Thymus (tissue), 11 donors: ENCODE measurements around the gene ADRA2B. TPM values are rescaled to one million over a fixed set of nuclear protein-coding genes. Genes with fewer than 3 reads are reported as not detected.

ENCODE experiments used
- DNase-seq, 9 donors: peaks; one replicate each; pipeline ENCODE4 v3.0.0-alpha.2; 2013; ENCODE audit warnings: low spot score in 9 of 9, low read depth in 6 of 9, missing footprints in 1 of 9
- H3K27ac ChIP-seq, 2 donors: one replicate each; pipeline ENCODE4 v1.5.1; 2013; ENCODE audit warnings: control low read depth in 1 of 2, low read depth in 1 of 2, low read length in 1 of 2, mild to moderate bottlenecking in 1 of 2, moderate library complexity in 1 of 2
- H3K27me3 ChIP-seq, 2 donors: one replicate each; pipeline ENCODE4 v1.5.1; 2013; ENCODE audit warnings: low read length in 1 of 2; ENCODE audit not compliant: control insufficient read depth in 2 of 2, insufficient read depth in 1 of 2
- H3K36me3 ChIP-seq, 2 donors: one replicate each; pipeline ENCODE4 v1.5.1; 2013; ENCODE audit warnings: low read length in 1 of 2, mild to moderate bottlenecking in 1 of 2, moderate library complexity in 1 of 2; ENCODE audit not compliant: control insufficient read depth in 2 of 2, insufficient read depth in 2 of 2
- H3K4me1 ChIP-seq, 2 donors: one replicate each; pipeline ENCODE4 v1.5.1; 2013; ENCODE audit warnings: low read length in 2 of 2; ENCODE audit not compliant: control insufficient read depth in 2 of 2, insufficient read depth in 2 of 2
- H3K4me3 ChIP-seq, 2 donors: one replicate each; pipeline ENCODE4 v1.5.1; 2013; ENCODE audit warnings: low read length in 2 of 2, control low read depth in 1 of 2, mild to moderate bottlenecking in 1 of 2
- H3K9me3 ChIP-seq, 2 donors: one replicate each; pipeline ENCODE4 v1.5.1; 2013; ENCODE audit warnings: low read length in 1 of 2, mild to moderate bottlenecking in 1 of 2; ENCODE audit not compliant: control insufficient read depth in 2 of 2, insufficient read depth in 1 of 2
- WGBS: extraction: QIAGEN DNeasy Blood & Tissue Kit; methylation state at CpG from one replicate; pipeline ENCODE4 v1.1.7; 2013; 5-methylcytosine and 5-hydroxymethylcytosine counted together
- polyA plus RNA-seq: library from polyadenylated mRNA; stranded (reverse); fragments of 200-250 nt; gene quantifications from one replicate; pipeline ENCODE4 v1.2.3, GENCODE V29; 2013
- total RNA-seq: library from RNA; stranded (reverse); fragments of 120-200 nt; gene quantifications from one replicate; pipeline ENCODE4 v1.2.4, GENCODE V29; 2013
- donor health status: healthy.

Gene ADRA2B
- total and polyA plus RNA-seq, 2 donors = 0.28 to 0.52 TPM

- H3K27me3 ChIP-seq = peaks cover 0 to 28% of the 10 kb centered on the region in 2 donors
- WGBS = 95% methylated on average over 3 of the region's 3 CpGs
Measured at GRCh38 chr2:96105152-96105915, 11.0 kb downstream of the ADRA2B start.

DNA sequence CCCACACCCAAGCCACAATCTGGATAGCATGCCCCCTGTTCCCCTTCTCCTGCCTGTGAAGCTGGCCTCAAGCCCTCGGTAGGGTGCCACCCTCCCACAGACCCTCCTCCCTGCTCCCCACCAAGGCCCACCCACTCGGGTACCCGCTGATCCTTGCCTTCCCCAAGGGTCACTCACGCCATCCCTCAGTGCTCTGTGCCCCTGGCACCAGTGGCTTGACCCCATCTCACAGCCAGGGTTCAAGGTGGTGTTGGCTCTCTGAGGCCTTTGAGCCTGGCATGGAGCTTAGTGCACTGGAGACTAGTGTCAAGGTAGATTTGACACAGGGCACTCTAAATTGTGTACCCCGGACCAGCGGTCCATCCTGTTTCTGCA is 11.9 kb downstream of the ADRA2B start:
- 96% methylated on average over 6 of the region's 6 CpGs for WGBS
- H3K27me3 ChIP-seq = peaks cover 0 to 22% of the 10 kb centered on the region in 2 donors
- H3K4me1 ChIP-seq = peaks cover 0 to 8% of the 10 kb centered on the region in 2 donors
- H3K27ac ChIP-seq = no peak overlapping the region
- no peak for DNase-seq
- peaks cover 7 to 19% of the 10 kb centered on the region in 2 donors for H3K9me3 ChIP-seq
- H3K4me3 ChIP-seq = no peak overlapping the region
- H3K36me3 ChIP-seq = no peaks in the 10 kb centered on the region

More at GRCh38 chr2:96105152-96105915, 11.0 kb downstream of the ADRA2B start:
- H3K27ac ChIP-seq = no peak overlapping the region
- no peaks in the 10 kb centered on the region for H3K36me3 ChIP-seq
- H3K4me3 ChIP-seq = no peak overlapping the region
- H3K4me1 ChIP-seq = peaks cover 0 to 8% of the 10 kb centered on the region in 2 donors
- DNase-seq = no peak
- H3K9me3 ChIP-seq = peaks cover 7 to 19% of the 10 kb centered on the region in 2 donors

DNA sequence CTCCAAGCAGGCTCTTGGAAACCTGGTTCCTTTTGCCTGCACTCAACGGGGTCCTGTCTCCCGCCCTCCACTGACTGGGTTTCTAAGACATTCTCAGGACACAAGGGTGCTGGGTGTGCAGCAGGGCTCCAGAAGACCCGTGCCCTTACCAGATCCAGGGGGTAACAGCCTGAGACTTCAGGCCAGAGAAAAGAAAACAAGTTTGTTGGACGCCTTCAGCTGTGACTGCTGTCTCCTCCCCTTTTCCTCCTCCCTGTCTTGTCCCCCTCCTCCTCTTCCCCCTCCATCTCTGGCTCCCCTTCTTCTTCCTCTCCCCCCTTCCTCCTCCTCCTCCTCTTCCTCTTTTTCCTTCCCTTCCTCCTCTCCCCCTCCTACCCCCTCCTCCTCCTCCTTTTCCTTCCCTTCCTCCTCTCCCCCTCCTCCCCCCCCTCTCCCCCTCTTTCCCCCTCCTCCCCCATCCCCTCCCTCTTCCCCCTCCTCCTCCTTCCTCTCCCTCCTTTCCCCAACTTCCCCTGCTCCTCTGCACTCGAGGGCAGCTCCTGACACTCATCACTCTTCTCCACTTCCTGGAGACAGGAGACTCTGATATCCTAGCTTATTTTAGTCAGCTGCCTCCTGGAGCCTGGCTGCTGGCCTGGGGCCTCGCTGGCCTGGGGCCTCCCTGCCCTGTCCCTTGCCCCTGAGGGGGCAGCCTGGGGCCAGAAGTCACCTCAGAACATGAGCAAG is 12.4 kb downstream of the ADRA2B start:
- 41% methylated on average over 6 of the region's 6 CpGs for WGBS
- Histone ChIP-seq H3K4me3 (no peak overlapping the region), H3K27me3 (peaks cover 0 to 17% of the 10 kb centered on the region in 2 donors), H3K4me1 (peaks cover 0 to 8% of the 10 kb centered on the region in 2 donors), H3K36me3 (no peaks in the 10 kb centered on the region), H3K27ac (no peak overlapping the region), H3K9me3 (peaks cover 7 to 19% of the 10 kb centered on the region in 2 donors)
- no peak for DNase-seq

GRCh38 chr2:96103187-96103601 is 13.2 kb downstream of the ADRA2B start:
- Histone ChIP-seq H3K4me3 (no peak overlapping the region), H3K27me3 (peaks cover 0 to 10% of the 10 kb centered on the region in 2 donors), H3K27ac (no peak overlapping the region), H3K9me3 (peaks cover 7 to 19% of the 10 kb centered on the region in 2 donors), H3K4me1 (peaks cover 0 to 5% of the 10 kb centered on the region in 2 donors), H3K36me3 (no peaks in the 10 kb centered on the region)
- WGBS = 91% methylated on average over 8 of the region's 8 CpGs
- DNase-seq = no peak

- peaks cover 0 to under 1% of the 10 kb centered on the region in 2 donors for H3K4me1 ChIP-seq
- no peak overlapping the region for H3K4me3 ChIP-seq
- no peak for DNase-seq
- H3K9me3 ChIP-seq = peaks cover 7 to 19% of the 10 kb centered on the region in 2 donors
- H3K27me3 ChIP-seq = peaks cover 0 to 6% of the 10 kb centered on the region in 2 donors
- no peak overlapping the region for H3K27ac ChIP-seq
- no peaks in the 10 kb centered on the region for H3K36me3 ChIP-seq
- WGBS = 98% methylated on average over 15 of the region's 15 CpGs
Measured at GRCh38 chr2:96102596-96103186, 13.7 kb downstream of the ADRA2B start.

GRCh38 chr2:96100893-96101304 is 15.5 kb downstream of the ADRA2B start:
- Histone ChIP-seq H3K27ac (no peak overlapping the region), H3K9me3 (peaks cover 6 to 18% of the 10 kb centered on the region in 2 donors), H3K36me3 (no peaks in the 10 kb centered on the region), H3K4me1 (no peaks in the 10 kb centered on the region), H3K4me3 (no peak overlapping the region), H3K27me3 (peaks cover 0 to 2% of the 10 kb centered on the region in 2 donors)
- 90% methylated on average over 3 of the region's 3 CpGs for WGBS
- DNase-seq = no peak

DNA sequence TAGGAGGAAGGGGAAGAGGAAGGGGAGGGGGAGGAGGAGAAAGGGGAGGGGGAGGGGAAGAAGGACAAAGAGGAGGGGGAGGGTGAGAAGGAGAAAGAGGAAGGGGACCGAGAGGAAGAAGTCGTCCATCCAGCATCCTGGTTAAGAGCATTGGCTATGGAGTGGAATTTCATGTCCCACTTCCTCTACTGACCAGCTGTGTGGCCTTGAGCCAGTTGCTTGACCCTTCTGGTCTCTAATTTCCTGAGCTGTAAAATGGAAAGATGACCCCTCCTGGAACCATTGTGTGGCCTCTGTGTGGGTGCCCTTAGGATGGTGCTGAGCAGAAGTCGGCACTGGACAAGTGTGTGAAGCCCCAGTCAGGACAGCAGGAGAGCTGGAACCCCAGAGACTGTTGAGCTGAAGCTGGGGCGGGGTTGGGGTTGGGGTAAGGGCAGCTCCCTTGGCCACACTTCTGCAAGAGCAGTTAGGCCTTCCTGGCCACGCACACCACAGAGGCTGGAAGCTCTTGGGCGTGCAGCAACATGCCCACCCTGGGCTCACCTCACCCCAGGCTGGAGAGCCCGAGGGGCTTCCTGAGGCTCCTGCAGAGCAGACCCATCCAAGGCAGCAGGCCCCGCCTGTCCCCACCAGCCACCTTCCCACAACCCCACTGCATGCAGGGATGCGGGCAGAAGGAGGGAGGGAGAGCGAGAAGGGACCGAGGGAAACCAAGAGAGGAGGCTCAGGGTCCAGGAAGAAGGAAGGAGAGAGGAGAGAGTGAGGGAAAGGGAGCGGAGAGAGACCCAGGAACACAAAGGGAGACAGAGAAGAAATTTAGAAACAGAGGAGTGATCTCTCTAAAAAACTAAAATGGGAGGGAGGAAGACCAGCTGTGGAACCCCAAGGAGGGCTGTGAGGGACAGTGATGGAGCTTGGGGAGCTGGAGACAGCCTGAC is 16.2 kb downstream of the ADRA2B start:
- Histone ChIP-seq H3K27ac (no peak overlapping the region), H3K9me3 (peaks cover 2 to 10% of the 10 kb centered on the region in 2 donors), H3K27me3 (peaks cover 0 to 2% of the 10 kb centered on the region in 2 donors), H3K4me1 (no peaks in the 10 kb centered on the region), H3K36me3 (no peaks in the 10 kb centered on the region), H3K4me3 (no peak overlapping the region)
- 83% methylated on average over 12 of the region's 12 CpGs for WGBS
- no peak for DNase-seq

DNA sequence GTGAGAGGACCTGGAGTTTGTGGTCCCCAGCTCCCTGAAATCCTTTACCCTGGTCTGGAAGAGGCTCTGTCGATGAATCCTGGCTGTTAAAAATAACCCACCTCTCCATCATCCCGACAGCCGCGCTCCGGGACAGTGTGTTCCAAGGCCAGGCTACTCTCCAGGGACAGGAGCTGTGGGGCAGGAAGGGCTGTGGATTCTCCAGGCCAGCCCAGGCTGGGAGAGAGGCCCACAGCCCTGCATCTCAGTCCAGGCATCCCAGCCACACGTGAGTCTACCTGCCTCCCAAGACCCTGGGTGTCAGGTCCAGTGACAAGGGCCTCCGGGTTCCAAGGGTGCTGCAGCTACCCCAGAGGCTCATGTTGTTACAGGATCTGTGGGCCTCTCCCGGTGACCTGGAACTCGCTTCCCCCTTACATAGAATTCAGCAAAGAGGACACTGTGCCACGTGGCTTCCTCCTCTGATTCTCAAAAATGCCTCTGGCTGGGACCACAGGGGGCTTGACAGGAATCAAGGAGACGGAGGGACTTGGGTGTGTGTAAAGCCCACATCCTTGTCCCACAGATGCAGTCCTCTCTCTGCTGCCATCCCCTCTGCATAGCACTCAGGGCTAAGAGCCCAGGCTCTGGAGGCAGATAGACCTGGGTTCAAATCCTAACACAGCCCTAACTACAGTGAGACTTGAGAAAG is 17.3 kb downstream of the ADRA2B start:
- H3K27ac ChIP-seq = no peak overlapping the region
- no peaks in the 10 kb centered on the region for H3K9me3 ChIP-seq
- H3K27me3 ChIP-seq = peaks cover 0 to 2% of the 10 kb centered on the region in 2 donors
- no peaks in the 10 kb centered on the region for H3K4me1 ChIP-seq
- H3K4me3 ChIP-seq = no peak overlapping the region
- H3K36me3 ChIP-seq = no peaks in the 10 kb centered on the region
- WGBS = 93% methylated on average over 11 of the region's 11 CpGs
- DNase-seq = no peak
